ENCODE data around the gene SRSF11. TPM values are rescaled to one million over a fixed set of nuclear protein-coding genes. Genes with fewer than 3 reads are reported as not detected.

SRSF11 gene
- polyA plus RNA-seq, 1 experiment, result 287 TPM

GRCh38 chr1:70207492-70207891 is 13.7 kb upstream of the SRSF11 start:
- DNase-seq (ENCODE audit: low read depth, low spot score), result no peak
- H3K9me3 ChIP-seq (ENCODE audit: control insufficient read depth, insufficient read depth, low read length), result no peaks in the 10 kb centered on the region
- no peaks in the 10 kb centered on the region for H3K27me3 ChIP-seq (ENCODE audit: control insufficient read depth, insufficient read depth, low read length)
- H3K27ac ChIP-seq (ENCODE audit: low read depth, low read length), result no peak overlapping the region
- ChIA-PET POLR2A (no interaction called here), CTCF (no interaction called here)
- no peak overlapping the region for H3K4me3 ChIP-seq (ENCODE audit: low read depth, low read length)
- no peak for TF ChIP-seq CTCF (IDR thresholded peaks at IDR 0.05; ENCODE audit: low read depth, low read length)

GRCh38 chr1:70208292-70208691 is 12.9 kb upstream of the SRSF11 start:
- CTCF ChIA-PET, result no interaction called here
- DNase-seq (ENCODE audit: low read depth, low spot score), result no peak
- H3K4me3 ChIP-seq (ENCODE audit: low read depth, low read length), result no peak overlapping the region
- no peaks in the 10 kb centered on the region for H3K27me3 ChIP-seq (ENCODE audit: control insufficient read depth, insufficient read depth, low read length)
- no peak for TF ChIP-seq CTCF (IDR thresholded peaks at IDR 0.05; ENCODE audit: low read depth, low read length)
- no peaks in the 10 kb centered on the region for H3K9me3 ChIP-seq (ENCODE audit: control insufficient read depth, insufficient read depth, low read length)
- POLR2A ChIA-PET, result interaction anchor here (2.0 kb wide), 1 partner anchor 13 kb away, joined by 11 read pairs; the partner anchor contains the start of gene SRSF11
- H3K27ac ChIP-seq (ENCODE audit: low read depth, low read length), result no peak overlapping the region

GRCh38 chr1:70210820-70211219 is 10.4 kb upstream of the SRSF11 start:
- no peak for TF ChIP-seq CTCF (IDR thresholded peaks at IDR 0.05; ENCODE audit: low read depth, low read length)
- ChIA-PET CTCF (no interaction called here), POLR2A (interaction anchor here (1.1 kb wide), 1 partner anchor 10 kb away, joined by 6 read pairs; the partner anchor contains the start of gene SRSF11)
- Histone ChIP-seq H3K27me3 (ENCODE audit: control insufficient read depth, insufficient read depth, low read length) (no peaks in the 10 kb centered on the region), H3K9me3 (ENCODE audit: control insufficient read depth, insufficient read depth, low read length) (no peaks in the 10 kb centered on the region), H3K4me3 (ENCODE audit: low read depth, low read length) (no peak overlapping the region), H3K27ac (ENCODE audit: low read depth, low read length) (no peak overlapping the region)
- DNase-seq (ENCODE audit: low read depth, low spot score), result no peak

DNA sequence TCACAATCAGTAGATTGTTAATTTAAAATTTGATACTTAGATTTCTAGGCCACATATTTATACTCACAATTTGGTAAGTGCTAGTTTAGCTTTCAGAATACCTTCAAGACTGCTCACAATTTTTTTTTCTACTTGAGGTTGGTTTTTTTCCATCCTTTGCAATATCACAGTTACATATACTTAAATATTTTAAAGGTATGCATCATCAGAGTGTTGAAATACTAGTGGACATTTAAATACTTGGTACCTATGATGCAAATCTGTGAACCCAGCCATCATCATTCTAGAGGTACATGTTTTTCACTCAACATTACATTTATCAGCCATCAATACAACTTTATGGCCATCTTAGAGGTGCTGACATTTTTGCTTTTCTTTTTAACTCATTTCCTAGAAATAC is 9.6 kb upstream of the SRSF11 start:
- POLR2A ChIA-PET, result interaction anchor here (1.1 kb wide), 1 partner anchor 10 kb away, joined by 6 read pairs; the partner anchor contains the start of gene SRSF11
- Histone ChIP-seq H3K27ac (ENCODE audit: low read depth, low read length) (no peak overlapping the region), H3K27me3 (ENCODE audit: control insufficient read depth, insufficient read depth, low read length) (no peaks in the 10 kb centered on the region), H3K9me3 (ENCODE audit: control insufficient read depth, insufficient read depth, low read length) (no peaks in the 10 kb centered on the region), H3K4me3 (ENCODE audit: low read depth, low read length) (no peak overlapping the region)
- no peak for TF ChIP-seq CTCF (IDR thresholded peaks at IDR 0.05; ENCODE audit: low read depth, low read length)
- CTCF ChIA-PET, result no interaction called here
- no peak for DNase-seq (ENCODE audit: low read depth, low spot score)

- POLR2A ChIA-PET, result interaction anchor here (0.6 to 1.5 kb wide), 2 partner anchors 56 to 135 kb away, joined by 4 to 9 read pairs; partner anchors contain the start of gene ANKRD13C
- CTCF ChIA-PET, result no interaction called here
Measured at GRCh38 chr1:70220015-70220414, 1.2 kb upstream of the SRSF11 start.

More at GRCh38 chr1:70220015-70220414, 1.2 kb upstream of the SRSF11 start:
- no peak overlapping the region for H3K27ac ChIP-seq (ENCODE audit: low read depth, low read length)
- no peaks in the 10 kb centered on the region for H3K27me3 ChIP-seq (ENCODE audit: control insufficient read depth, insufficient read depth, low read length)
- DNase-seq (ENCODE audit: low read depth, low spot score), result no peak
- H3K9me3 ChIP-seq (ENCODE audit: control insufficient read depth, insufficient read depth, low read length), result no peaks in the 10 kb centered on the region
- TF ChIP-seq CTCF (IDR thresholded peaks at IDR 0.05; ENCODE audit: low read depth, low read length), result no peak
- H3K4me3 ChIP-seq (ENCODE audit: low read depth, low read length), result no peak overlapping the region

Data from AG04450 (cell line).